NCI-H146 treated with DMSO at 0.1 percent for 48 hours (cell line): Measurements from ENCODE around the gene CMIP.

ENCODE experiments used
- DNase-seq: peaks from one replicate; lab custom pipeline; 2025; ENCODE audit not compliant: unreplicated experiment; lab: John Stamatoyannopoulos, UW

CMIP gene

DNA sequence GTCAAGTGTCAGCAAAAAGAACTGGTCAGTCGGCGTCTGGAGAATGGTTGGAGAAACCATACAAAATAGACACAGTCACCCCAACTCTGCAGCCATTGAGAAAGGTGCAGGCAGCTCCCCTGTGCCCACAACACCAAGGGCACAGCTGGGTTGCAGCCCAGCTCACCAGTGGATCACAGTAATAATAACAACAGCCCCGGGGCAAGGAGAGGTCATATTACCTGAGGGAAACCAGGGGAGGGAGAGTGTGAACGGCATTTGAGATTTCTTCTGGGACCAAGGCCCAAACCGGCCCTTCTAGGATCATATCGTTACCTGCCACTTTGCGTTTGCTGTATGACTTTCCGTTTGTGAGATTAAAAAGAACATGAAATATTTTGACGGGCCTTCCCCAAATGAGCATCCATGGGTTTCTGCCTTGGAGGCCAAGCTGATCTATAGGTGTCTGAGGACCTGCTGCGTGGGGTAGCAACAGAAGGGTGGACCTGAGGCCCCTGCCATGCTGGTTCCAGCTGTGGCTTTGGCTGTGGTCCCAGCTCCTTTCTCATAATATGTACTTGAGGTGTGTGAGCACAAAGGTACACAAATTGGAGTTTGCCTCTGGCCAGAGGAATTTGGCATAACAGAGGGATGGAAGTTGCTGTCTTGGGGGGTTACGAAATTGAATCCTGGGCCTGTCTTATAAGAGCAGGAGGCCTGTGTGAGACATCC is 154.6 kb downstream of the CMIP start:
- DNase-seq, result no peak

GRCh38 chr16:81600275-81600674 is 155.7 kb downstream of the CMIP start:
- DNase-seq, result no peak

DNA sequence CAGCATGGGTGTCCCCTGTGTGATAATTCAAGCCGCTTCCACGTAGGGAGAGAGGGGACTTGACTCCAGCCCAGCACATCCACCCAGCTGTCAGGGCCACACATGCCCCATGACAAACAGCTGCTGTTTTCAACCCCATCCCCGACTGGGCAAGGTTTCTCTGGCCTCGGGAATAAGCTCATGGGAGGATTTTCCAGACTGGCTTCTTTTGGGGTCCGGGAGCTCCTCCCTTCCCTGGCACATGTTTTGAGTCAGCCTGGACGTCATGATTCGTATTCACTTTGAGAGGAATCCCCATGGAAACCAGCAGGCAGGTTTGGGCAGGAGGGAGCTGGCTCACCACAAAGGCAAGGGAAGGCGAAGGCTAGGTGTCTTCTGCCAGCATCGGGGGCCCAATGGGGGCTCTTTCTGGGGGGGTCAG is 156.4 kb downstream of the CMIP start:
- DNase-seq, result no peak

DNA sequence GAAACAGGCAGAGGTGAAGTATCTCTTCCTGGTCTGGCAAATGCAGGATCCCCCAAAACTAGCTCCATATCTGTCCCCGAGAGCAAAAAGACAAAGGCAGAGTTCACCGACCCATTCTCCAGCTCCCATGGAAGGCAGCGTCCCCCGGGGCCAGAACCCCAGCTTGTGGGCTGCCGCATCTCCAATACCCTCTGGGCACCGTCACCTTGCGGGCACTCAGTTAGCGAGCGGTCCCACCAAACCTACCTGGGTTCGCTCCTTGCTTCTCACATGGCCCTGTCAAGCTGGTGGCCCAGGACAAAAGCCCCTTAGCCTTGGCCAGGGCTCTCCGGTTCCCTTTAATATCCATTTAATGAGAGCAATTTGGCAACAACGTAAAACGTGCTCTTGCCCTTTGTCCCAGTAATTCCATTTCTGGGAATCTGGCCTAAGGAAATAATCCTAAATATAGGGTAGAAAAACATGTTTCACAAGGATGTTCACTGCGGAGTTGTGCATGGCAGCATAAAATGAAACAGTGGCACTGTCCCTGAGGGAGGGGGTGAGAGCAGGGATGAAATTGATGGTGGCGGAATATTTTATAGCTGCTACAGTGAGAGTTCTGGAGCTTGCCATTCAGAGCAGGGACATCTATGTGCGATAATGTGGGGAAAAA is 157.1 kb downstream of the CMIP start:
- DNase-seq, result no peak

- DNase-seq, result no peak
These were observed 157.7 kb downstream of the CMIP start for GRCh38 chr16:81602256-81602776.

- DNase-seq, result no peak
These were observed 158.2 kb downstream of the CMIP start for GRCh38 chr16:81602792-81603191.

GRCh38 chr16:81604960-81605383 is 160.4 kb downstream of the CMIP start:
- peak; percentile 43 for DNase-seq

GRCh38 chr16:81606039-81606438 is 161.4 kb downstream of the CMIP start:
- no peak for DNase-seq

DNA sequence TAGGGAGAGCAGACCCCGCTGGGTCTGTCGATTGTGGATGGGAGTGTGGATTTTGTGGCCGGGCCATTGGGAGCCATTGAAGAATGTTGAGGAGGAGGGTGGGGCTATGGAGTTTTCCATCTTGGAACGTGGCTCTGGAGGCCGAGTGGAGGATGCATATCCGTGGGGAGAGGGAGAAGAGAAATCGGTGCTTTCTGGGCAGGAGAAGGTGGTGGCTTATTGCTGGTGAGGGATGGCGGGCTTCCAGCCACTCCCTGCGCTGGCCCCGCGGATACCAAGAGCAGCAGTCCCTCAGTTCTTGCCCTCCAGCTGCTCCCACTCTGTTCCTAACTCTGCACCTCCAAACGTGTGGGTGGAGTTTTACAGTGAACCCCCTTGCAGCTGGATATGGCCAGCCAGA is 162.4 kb downstream of the CMIP start:
- DNase-seq, result no peak

GRCh38 chr16:81607805-81608522 is 163.4 kb downstream of the CMIP start:
- DNase-seq, result no peak

- DNase-seq, result no peak
These were observed 164.1 kb downstream of the CMIP start for GRCh38 chr16:81608523-81609209.

DNA sequence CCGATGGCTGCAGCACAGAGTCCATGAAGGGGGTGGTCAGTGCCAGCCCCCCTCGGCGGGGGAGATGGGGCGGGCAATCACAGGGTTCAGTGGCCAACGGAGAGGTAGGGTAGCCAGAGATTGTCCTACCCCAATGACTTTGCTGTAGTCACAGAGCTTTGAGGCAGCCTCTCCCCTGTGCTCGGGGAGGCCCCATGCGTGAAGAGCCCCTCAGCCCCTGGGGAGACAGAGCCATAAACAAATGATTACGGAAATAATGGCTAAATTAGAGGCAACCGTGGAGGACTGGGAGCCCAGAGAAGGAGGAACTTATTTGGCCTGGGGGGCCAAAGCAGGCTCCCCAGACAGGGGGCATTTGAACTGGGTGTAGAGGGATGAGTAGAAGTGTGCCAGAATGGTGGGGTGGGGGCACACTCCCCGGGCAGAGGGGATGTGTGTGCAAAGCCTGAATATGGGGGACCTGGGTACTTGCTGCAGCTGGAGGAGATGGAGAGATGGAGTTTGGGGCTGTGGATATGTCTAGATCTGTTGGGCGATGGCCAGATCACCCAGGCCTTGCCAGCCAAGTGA is 164.8 kb downstream of the CMIP start:
- no peak for DNase-seq

DNA sequence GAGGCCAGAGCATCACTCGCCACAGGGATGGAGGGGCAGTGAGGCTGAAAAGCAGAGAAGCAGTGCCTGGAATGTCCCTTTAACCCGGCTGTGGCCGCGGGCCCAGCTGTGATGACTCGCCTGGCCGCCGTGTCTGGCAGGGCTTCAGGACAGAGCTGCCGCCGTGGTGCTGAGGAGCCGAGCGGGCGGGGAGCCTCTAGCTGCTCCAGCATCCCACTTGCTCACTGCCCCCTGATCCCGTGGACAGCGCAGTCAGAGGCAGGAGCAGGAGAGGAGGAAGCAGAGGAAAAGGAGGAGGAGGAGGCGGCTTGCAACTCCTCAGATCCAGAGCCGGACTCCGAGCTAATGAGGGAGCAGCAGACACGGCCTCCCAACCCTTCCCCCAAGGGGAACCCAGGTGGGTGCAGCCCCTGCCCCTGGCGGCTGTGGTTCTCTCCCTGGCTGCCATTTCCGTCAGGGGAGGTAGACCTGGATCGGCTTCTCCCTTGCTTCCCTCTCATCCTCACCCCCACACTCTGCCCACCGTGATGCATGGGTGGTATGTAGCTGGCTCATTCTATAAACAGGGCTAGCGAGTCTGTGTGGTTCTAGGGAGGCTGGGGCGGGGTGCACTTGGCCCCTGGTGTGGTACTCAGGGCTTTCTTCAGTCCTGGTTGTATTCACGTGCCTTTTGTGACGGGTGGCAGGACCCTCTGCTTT is 165.7 kb downstream of the CMIP start:
- no peak for DNase-seq

DNA sequence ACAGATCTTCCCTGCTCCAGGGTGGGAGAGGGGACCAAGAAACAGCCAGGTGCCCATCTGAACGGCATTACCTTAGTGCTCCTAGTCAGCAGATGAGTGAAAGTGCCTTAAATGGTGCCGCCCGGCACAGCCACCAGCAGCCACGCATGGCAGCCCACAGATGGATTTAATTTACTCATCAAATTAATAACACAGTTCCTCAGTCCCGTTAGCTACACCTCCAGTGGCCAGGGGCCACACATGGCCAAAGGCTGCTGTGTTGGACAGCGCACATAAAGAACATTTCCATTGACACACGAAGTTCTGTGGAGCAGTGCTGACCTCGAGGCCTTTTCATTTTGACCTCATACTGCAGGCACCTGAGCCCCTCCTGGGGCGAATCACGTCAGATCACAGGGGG is 166.3 kb downstream of the CMIP start:
- no peak for DNase-seq

- DNase-seq, result no peak
These were observed 167.1 kb downstream of the CMIP start for GRCh38 chr16:81611721-81612120.

DNA sequence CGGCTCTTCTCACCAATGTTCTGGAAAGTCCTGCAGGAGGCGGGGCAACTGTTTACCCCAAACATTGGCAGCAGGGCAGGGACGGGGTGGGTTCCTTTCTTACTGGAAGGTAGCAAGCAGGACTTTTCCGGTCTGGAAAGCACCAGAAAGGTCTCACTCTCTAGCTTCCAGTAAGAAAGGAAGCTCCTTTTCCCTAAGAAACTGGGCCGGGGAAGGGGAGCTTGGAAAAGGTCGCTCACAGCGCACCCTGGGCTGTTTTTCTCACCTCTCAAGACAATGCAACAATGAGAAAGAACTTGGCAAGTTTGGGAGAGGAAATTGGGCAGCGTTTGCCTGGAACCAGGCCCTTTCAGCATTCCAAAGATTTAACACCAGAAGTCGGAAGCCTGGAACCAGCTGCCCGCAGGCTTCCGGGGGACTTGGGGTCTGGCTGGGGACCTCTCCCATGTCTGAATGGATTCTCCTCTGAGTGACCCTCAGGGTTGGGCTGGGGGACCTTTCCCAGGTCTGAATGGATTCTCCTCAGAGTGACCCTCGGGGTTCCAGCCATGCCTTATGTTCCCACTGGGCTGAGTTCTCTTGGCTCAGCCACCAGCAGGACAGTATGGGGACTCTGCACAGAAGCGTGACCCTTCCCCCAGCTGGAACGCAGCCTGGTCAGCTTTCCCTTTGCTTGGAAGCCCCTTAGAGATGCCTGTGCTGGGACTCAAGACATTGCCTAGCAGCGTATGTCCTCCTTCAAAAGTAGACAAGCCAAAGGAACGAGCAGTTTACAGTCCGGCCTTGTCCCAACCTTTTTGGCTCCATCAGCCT is 167.9 kb downstream of the CMIP start:
- no peak for DNase-seq

DNA sequence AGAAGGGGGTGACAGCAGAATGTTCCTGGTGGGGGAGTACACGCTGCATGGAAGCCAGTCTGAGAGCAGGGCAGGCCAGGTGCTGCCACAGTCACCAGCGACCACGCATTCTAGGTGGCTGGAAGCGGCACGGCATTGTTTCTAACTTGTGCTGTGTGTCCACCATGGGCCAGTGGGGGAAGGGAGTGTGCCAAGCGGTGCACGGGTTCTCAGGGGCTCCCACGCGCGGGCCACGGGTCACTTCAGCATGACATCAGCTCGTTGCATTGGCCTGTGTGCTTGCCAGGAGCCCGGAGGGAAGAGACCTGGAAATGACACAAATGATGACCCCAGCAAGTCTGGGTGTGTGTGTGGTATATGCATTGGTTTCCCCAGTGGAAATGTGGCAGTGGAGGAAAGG is 169.6 kb downstream of the CMIP start:
- no peak for DNase-seq

- DNase-seq, result no peak
These were observed 170.2 kb downstream of the CMIP start for GRCh38 chr16:81614654-81615359.

- DNase-seq, result no peak
These were observed 170.8 kb downstream of the CMIP start for GRCh38 chr16:81615411-81615810.
